ENCODE results near the gene COL23A1.

COL23A1 gene

GRCh38 chr5:178569485-178569884, 20.7 kb downstream of the COL23A1 start:
- H3K4me2 ChIP-seq (ENCODE audit: low read length) = no peak overlapping the region
- no peak overlapping the region for H2AFZ ChIP-seq (ENCODE audit: low read depth, low read length)
- no peaks in the 10 kb centered on the region for H3K79me2 ChIP-seq (ENCODE audit: low read length)
- no peak overlapping the region for H3K27ac ChIP-seq (ENCODE audit: low read length)
- no peaks in the 10 kb centered on the region for H3K4me1 ChIP-seq (ENCODE audit: low read length)
- H3K9ac ChIP-seq (ENCODE audit: low read length) = no peak overlapping the region
- no peaks in the 10 kb centered on the region for H4K20me1 ChIP-seq (ENCODE audit: insufficient read depth, low read length)
- no peak overlapping the region for H3K4me3 ChIP-seq (ENCODE audit: low read length)
- TF ChIP-seq EZH2phosphoT487 (IDR thresholded peaks at IDR 0.05; ENCODE audit: low read depth) (no peak), CTCF (IDR thresholded peaks at IDR 0.05; ENCODE audit: low read depth, low read length) (no peak)
- no peaks in the 10 kb centered on the region for H3K27me3 ChIP-seq (ENCODE audit: low read depth, low read length)
- no peaks in the 10 kb centered on the region for H3K9me3 ChIP-seq (ENCODE audit: insufficient read depth, low read length)
- H3K36me3 ChIP-seq (replicated peaks; ENCODE audit: low read depth, low read length) = no peaks in the 10 kb centered on the region

- no peak overlapping the region for H3K27ac ChIP-seq (ENCODE audit: low read length)
- H3K36me3 ChIP-seq (replicated peaks; ENCODE audit: low read depth, low read length) = no peaks in the 10 kb centered on the region
- no peaks in the 10 kb centered on the region for H4K20me1 ChIP-seq (ENCODE audit: insufficient read depth, low read length)
- no peak overlapping the region for H3K4me3 ChIP-seq (ENCODE audit: low read length)
- TF ChIP-seq CTCF (IDR thresholded peaks at IDR 0.05; ENCODE audit: low read depth, low read length) = no peak
- no peak for TF ChIP-seq EZH2phosphoT487 (IDR thresholded peaks at IDR 0.05; ENCODE audit: low read depth)
- H3K4me2 ChIP-seq (ENCODE audit: low read length) = no peak overlapping the region
- H3K79me2 ChIP-seq (ENCODE audit: low read length) = no peaks in the 10 kb centered on the region
- no peaks in the 10 kb centered on the region for H3K27me3 ChIP-seq (ENCODE audit: low read depth, low read length)
- no peaks in the 10 kb centered on the region for H3K9me3 ChIP-seq (ENCODE audit: insufficient read depth, low read length)
- H3K4me1 ChIP-seq (ENCODE audit: low read length) = no peaks in the 10 kb centered on the region
- no peak overlapping the region for H3K9ac ChIP-seq (ENCODE audit: low read length)
- no peak overlapping the region for H2AFZ ChIP-seq (ENCODE audit: low read depth, low read length)
Measured at GRCh38 chr5:178564811-178565550, 25.2 kb downstream of the COL23A1 start.

GRCh38 chr5:178564397-178564796, 25.8 kb downstream of the COL23A1 start:
- Histone ChIP-seq H3K9ac (ENCODE audit: low read length) (no peak overlapping the region), H4K20me1 (ENCODE audit: insufficient read depth, low read length) (no peaks in the 10 kb centered on the region), H3K27ac (ENCODE audit: low read length) (no peak overlapping the region), H3K4me3 (ENCODE audit: low read length) (no peak overlapping the region), H3K4me2 (ENCODE audit: low read length) (no peak overlapping the region), H3K4me1 (ENCODE audit: low read length) (no peaks in the 10 kb centered on the region), H3K79me2 (ENCODE audit: low read length) (no peaks in the 10 kb centered on the region), H3K36me3 (replicated peaks; ENCODE audit: low read depth, low read length) (no peaks in the 10 kb centered on the region), H3K27me3 (ENCODE audit: low read depth, low read length) (no peaks in the 10 kb centered on the region), H3K9me3 (ENCODE audit: insufficient read depth, low read length) (no peaks in the 10 kb centered on the region), H2AFZ (ENCODE audit: low read depth, low read length) (no peak overlapping the region)
- TF ChIP-seq CTCF (IDR thresholded peaks at IDR 0.05; ENCODE audit: low read depth, low read length) (no peak), EZH2phosphoT487 (IDR thresholded peaks at IDR 0.05; ENCODE audit: low read depth) (no peak)

- no peak overlapping the region for H3K4me3 ChIP-seq (ENCODE audit: low read length)
- no peaks in the 10 kb centered on the region for H3K4me1 ChIP-seq (ENCODE audit: low read length)
- H3K9ac ChIP-seq (ENCODE audit: low read length) = no peak overlapping the region
- H3K79me2 ChIP-seq (ENCODE audit: low read length) = no peaks in the 10 kb centered on the region
- H3K27ac ChIP-seq (ENCODE audit: low read length) = no peak overlapping the region
- no peaks in the 10 kb centered on the region for H3K27me3 ChIP-seq (ENCODE audit: low read depth, low read length)
- H2AFZ ChIP-seq (ENCODE audit: low read depth, low read length) = no peak overlapping the region
- H3K36me3 ChIP-seq (replicated peaks; ENCODE audit: low read depth, low read length) = no peaks in the 10 kb centered on the region
- no peak overlapping the region for H3K4me2 ChIP-seq (ENCODE audit: low read length)
- H3K9me3 ChIP-seq (ENCODE audit: insufficient read depth, low read length) = no peaks in the 10 kb centered on the region
- no peak for TF ChIP-seq CTCF (IDR thresholded peaks at IDR 0.05; ENCODE audit: low read depth, low read length)
- TF ChIP-seq EZH2phosphoT487 (IDR thresholded peaks at IDR 0.05; ENCODE audit: low read depth) = no peak
- H4K20me1 ChIP-seq (ENCODE audit: insufficient read depth, low read length) = no peaks in the 10 kb centered on the region
Measured at GRCh38 chr5:178563621-178564020, 26.6 kb downstream of the COL23A1 start.

All from OCI-LY3 (cell line).